Upper lobe of right lung (tissue), 1 donor: ENCODE data around the gene SOAT1. TPM values are rescaled to one million over a fixed set of nuclear protein-coding genes. Genes with fewer than 3 reads are reported as not detected.

Source experiments
- ATAC-seq: fragments of 200-7000 bp; cut with Tn5 transposase; one replicate; pipeline ENCODE4 v1.9.1; 2020; ENCODE audit warnings: mild to moderate bottlenecking, moderate library complexity
- DNase-seq: peaks from one replicate; pipeline ENCODE4 v3.0.0-alpha.2; 2020
- H3K27ac ChIP-seq: fragments of 200-600 bp; one replicate; pipeline ENCODE4 v1.8.0; 2022
- H3K27me3 ChIP-seq: fragments of 200-600 bp; one replicate; pipeline ENCODE4 v1.8.0; 2022; ENCODE audit warnings: mild to moderate bottlenecking
- H3K36me3 ChIP-seq: fragments of 200-600 bp; one replicate; pipeline ENCODE4 v1.8.0; 2022
- H3K4me1 ChIP-seq: fragments of 200-600 bp; one replicate; pipeline ENCODE4 v1.8.0; 2022
- H3K4me3 ChIP-seq: fragments of 200-600 bp; one replicate; pipeline ENCODE4 v1.8.0; 2022; ENCODE audit warnings: mild to moderate bottlenecking
- H3K9me3 ChIP-seq: fragments of 200-600 bp; one replicate; pipeline ENCODE4 v1.8.0; 2022
- CTCF ChIP-seq: fragments of 200-600 bp; IDR thresholded peaks from one replicate; pipeline ENCODE4 v1.8.0; 2022; ENCODE audit warnings: antibody characterized with exemption
- intact Hi-C: fragments of 100-400 bp; cut with DNase I; formaldehyde crosslinking; loops from one replicate; pipeline ENCODE4 v1.11.0; 2022
- total RNA-seq: library from RNA; stranded (reverse); fragmentation: NEBNext Ultra II Directional; extraction: Animal tissue kit (Norgen Biotek cat#: 25700); gene quantifications from one replicate; pipeline ENCODE4 v1.2.1, GENCODE V29; 2021
- donor health status: DM: no; HTN: yes; CAD: no; lungs with severe emphysema.

Gene SOAT1
- total RNA-seq, 1 donor from 2014 or later = 116 TPM

DNA sequence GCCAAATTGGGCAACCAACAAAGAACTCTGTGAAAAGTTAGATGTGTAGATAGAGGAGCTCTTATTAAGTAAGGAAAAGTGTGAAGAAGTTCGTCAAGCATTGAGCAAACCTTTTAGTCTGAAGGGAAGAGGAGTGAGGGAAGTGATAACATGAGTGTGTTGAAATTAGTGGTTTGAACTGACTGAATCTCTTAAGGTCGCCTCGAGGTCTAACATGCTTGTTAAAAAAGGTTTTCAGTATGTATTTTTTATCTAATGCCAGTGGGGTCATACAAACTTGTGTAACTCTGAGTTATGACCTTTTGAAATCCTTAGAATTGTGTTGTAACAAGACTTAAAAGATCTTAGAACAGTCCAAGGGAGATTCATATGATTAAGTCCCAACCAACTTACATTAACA lies 34.1 kb downstream of the SOAT1 start:
- no peaks in the 10 kb centered on the region for H3K4me1 ChIP-seq
- TF ChIP-seq CTCF = no peak
- peaks cover 9% of the 10 kb centered on the region for H3K36me3 ChIP-seq
- DNase-seq (no peak), ATAC-seq (peak; percentile 87)
- H3K27me3 ChIP-seq = no peaks in the 10 kb centered on the region
- intact Hi-C loops = no loop called here
- H3K27ac ChIP-seq = no peak overlapping the region
- no peak overlapping the region for H3K4me3 ChIP-seq
- H3K9me3 ChIP-seq = no peaks in the 10 kb centered on the region

- ATAC-seq (no peak), DNase-seq (no peak)
- Histone ChIP-seq H3K4me1 (no peaks in the 10 kb centered on the region), H3K36me3 (no peaks in the 10 kb centered on the region), H3K27ac (no peak overlapping the region), H3K4me3 (no peak overlapping the region), H3K9me3 (no peaks in the 10 kb centered on the region), H3K27me3 (no peaks in the 10 kb centered on the region)
- intact Hi-C loops = no loop called here
- no peak for TF ChIP-seq CTCF
These were observed 36.3 kb downstream of the SOAT1 start for GRCh38 chr1:179329862-179330261.

DNA sequence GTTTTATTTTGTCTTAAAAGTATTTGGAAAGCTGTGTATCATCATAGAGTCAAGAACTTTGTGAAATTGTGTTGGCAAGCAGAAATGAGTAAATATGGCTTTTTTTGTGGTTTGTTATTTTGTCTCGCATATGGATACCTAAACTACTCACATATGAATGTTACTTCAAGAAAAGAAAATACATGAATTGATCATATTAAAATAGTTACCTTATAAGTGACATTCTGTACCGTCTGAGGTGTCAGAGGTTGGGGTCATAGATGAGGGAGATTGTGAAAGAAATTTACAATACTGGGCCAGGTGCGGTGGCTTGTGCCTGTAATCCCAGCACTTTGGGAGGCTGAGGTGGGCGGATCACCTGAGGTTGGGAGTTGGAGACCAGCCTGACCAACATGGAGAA lies 40.8 kb downstream of the SOAT1 start:
- Histone ChIP-seq H3K4me1 (no peaks in the 10 kb centered on the region), H3K9me3 (no peaks in the 10 kb centered on the region), H3K27me3 (no peaks in the 10 kb centered on the region), H3K36me3 (peaks cover 27% of the 10 kb centered on the region), H3K27ac (no peak overlapping the region), H3K4me3 (no peak overlapping the region)
- no peak for DNase-seq
- no peak for ATAC-seq
- intact Hi-C loops = no loop called here
- no peak for TF ChIP-seq CTCF

GRCh38 chr1:179337288-179337687 lies 43.7 kb downstream of the SOAT1 start:
- H3K4me1 ChIP-seq = no peaks in the 10 kb centered on the region
- no peaks in the 10 kb centered on the region for H3K27me3 ChIP-seq
- no peak for ATAC-seq
- H3K27ac ChIP-seq = no peak overlapping the region
- intact Hi-C loops = no loop called here
- peaks cover 52% of the 10 kb centered on the region for H3K36me3 ChIP-seq
- no peak for DNase-seq
- H3K4me3 ChIP-seq = no peak overlapping the region
- TF ChIP-seq CTCF = no peak
- H3K9me3 ChIP-seq = no peaks in the 10 kb centered on the region

GRCh38 chr1:179337942-179338560 lies 44.5 kb downstream of the SOAT1 start:
- no peak for DNase-seq
- no peak for TF ChIP-seq CTCF
- intact Hi-C loops = no loop called here
- Histone ChIP-seq H3K27ac (no peak overlapping the region), H3K4me1 (no peaks in the 10 kb centered on the region), H3K36me3 (peaks cover 59% of the 10 kb centered on the region), H3K9me3 (no peaks in the 10 kb centered on the region), H3K4me3 (no peak overlapping the region), H3K27me3 (no peaks in the 10 kb centered on the region)
- no peak for ATAC-seq

GRCh38 chr1:179340918-179341317 lies 47.3 kb downstream of the SOAT1 start:
- H3K36me3 ChIP-seq = peaks cover 82% of the 10 kb centered on the region
- H3K4me1 ChIP-seq = no peaks in the 10 kb centered on the region
- H3K9me3 ChIP-seq = no peaks in the 10 kb centered on the region
- TF ChIP-seq CTCF = no peak
- H3K4me3 ChIP-seq = no peak overlapping the region
- intact Hi-C loops = no loop called here
- ATAC-seq (peak; percentile 66), DNase-seq (no peak)
- no peak overlapping the region for H3K27ac ChIP-seq
- no peaks in the 10 kb centered on the region for H3K27me3 ChIP-seq
